ENCODE data around the gene EPHB1.

Gene EPHB1

GRCh38 chr3:134916276-134916961 is 121.4 kb downstream of the EPHB1 start:
- no peak for DNase-seq

GRCh38 chr3:134917631-134918030 is 122.6 kb downstream of the EPHB1 start:
- no peak for DNase-seq

- no peak for DNase-seq
These were observed 123.4 kb downstream of the EPHB1 start for GRCh38 chr3:134918441-134918840.

- peak; percentile 76 for DNase-seq
These were observed 127.0 kb downstream of the EPHB1 start for GRCh38 chr3:134922101-134922500.

- DNase-seq = no peak
These were observed 127.8 kb downstream of the EPHB1 start for GRCh38 chr3:134922866-134923265.

GRCh38 chr3:134923286-134923685 is 128.2 kb downstream of the EPHB1 start:
- DNase-seq = no peak

GRCh38 chr3:134927599-134927998 is 132.5 kb downstream of the EPHB1 start:
- DNase-seq = no peak

GRCh38 chr3:134928392-134928791 is 133.3 kb downstream of the EPHB1 start:
- no peak for DNase-seq

GRCh38 chr3:134928819-134929218 is 133.8 kb downstream of the EPHB1 start:
- no peak for DNase-seq

GRCh38 chr3:134929976-134930375 is 134.9 kb downstream of the EPHB1 start:
- DNase-seq = no peak

- DNase-seq = no peak
These were observed 136.2 kb downstream of the EPHB1 start for GRCh38 chr3:134931045-134931785.

- DNase-seq = no peak
These were observed 137.0 kb downstream of the EPHB1 start for GRCh38 chr3:134932035-134932434.

- no peak for DNase-seq
These were observed 138.9 kb downstream of the EPHB1 start for GRCh38 chr3:134933997-134934396.

GRCh38 chr3:134934933-134935332 is 139.9 kb downstream of the EPHB1 start:
- DNase-seq = no peak

- DNase-seq = no peak
These were observed 142.4 kb downstream of the EPHB1 start for GRCh38 chr3:134937256-134938028.

GRCh38 chr3:134938029-134938525 is 143.0 kb downstream of the EPHB1 start:
- no peak for DNase-seq

- no peak for DNase-seq
These were observed 144.9 kb downstream of the EPHB1 start for GRCh38 chr3:134939978-134940377.

- no peak for DNase-seq
These were observed 146.8 kb downstream of the EPHB1 start for GRCh38 chr3:134941820-134942219.

GRCh38 chr3:134944429-134944828 is 149.4 kb downstream of the EPHB1 start:
- DNase-seq = no peak

GRCh38 chr3:134949150-134949549 is 154.1 kb downstream of the EPHB1 start:
- DNase-seq = no peak

- DNase-seq = no peak
These were observed 157.3 kb downstream of the EPHB1 start for GRCh38 chr3:134952371-134952770.

GRCh38 chr3:134955874-134956273 is 160.8 kb downstream of the EPHB1 start:
- no peak for DNase-seq

- no peak for DNase-seq
These were observed 161.3 kb downstream of the EPHB1 start for GRCh38 chr3:134956395-134956794.

- no peak for DNase-seq
These were observed 161.8 kb downstream of the EPHB1 start for GRCh38 chr3:134956844-134957243.

All from DMS79 (cell line).